ENCODE measurements around the gene C1QTNF6.

- TF ChIP-seq ZBTB26 (tag by site-specific recombination; optimal IDR thresholded peaks at IDR 0.05) (no peak), ZNF501 (tag by site-specific recombination; IDR thresholded peaks at IDR 0.05) (no peak), HOXA7 (CRISPR knock-in tag; IDR thresholded peaks at IDR 0.05; ENCODE audit: borderline replicate concordance) (no peak), REST (tag by site-specific recombination; IDR thresholded peaks at IDR 0.05) (no peak), CTCF (tag by site-specific recombination; IDR thresholded peaks at IDR 0.05) (no peak), PRDM4 (tag by site-specific recombination; IDR thresholded peaks at IDR 0.05) (no peak), ZNF133 (tag by site-specific recombination; IDR thresholded peaks at IDR 0.05) (no peak), ZNF777 (tag by site-specific recombination; IDR thresholded peaks at IDR 0.05; ENCODE audit: borderline replicate concordance) (no peak), ZNF416 (tag by site-specific recombination; IDR thresholded peaks at IDR 0.05) (no peak), BCL6B (tag by site-specific recombination; IDR thresholded peaks at IDR 0.05) (no peak)
Observed at GRCh38 chr22:37165940-37166674, 21.9 kb downstream of the C1QTNF6 start.
